Suprapubic skin (tissue), 4 donors: Measurements from ENCODE around the gene PNLIPRP3.

Experiments
- EP300 ChIP-seq: sonication (generic); formaldehyde crosslinking; IDR thresholded peaks from one replicate; pipeline ENCODE4 v1.6.1; 2017; ENCODE audit warnings: antibody characterized with exemption
- POLR2A ChIP-seq, 2 donors: fragments of 450-650 bp; IDR thresholded peaks; one replicate each; pipeline ENCODE4 v1.6.1; 2017; ENCODE audit warnings: antibody characterized with exemption in 2 of 2, mild to moderate bottlenecking in 2 of 2, moderate library complexity in 2 of 2
- POLR2AphosphoS5 ChIP-seq, 3 donors: sonication (generic); formaldehyde crosslinking; IDR thresholded peaks; one replicate each; pipeline ENCODE4 v1.6.1; 2017; ENCODE audit warnings: antibody characterized with exemption in 3 of 3
- TF ChIP-seq, protein P1 (sequence below), 2 donors: fragments of 200-600 bp in 1 of 2; fragments of 450-650 bp in 1 of 2; sonication (generic) in 1 of 2; IDR thresholded peaks; one replicate each; pipeline ENCODE4 v1.5.1; 2016 to 2019; ENCODE audit warnings: antibody characterized with exemption in 2 of 2, mild to moderate bottlenecking in 1 of 2, moderate library complexity in 1 of 2

DNA sequence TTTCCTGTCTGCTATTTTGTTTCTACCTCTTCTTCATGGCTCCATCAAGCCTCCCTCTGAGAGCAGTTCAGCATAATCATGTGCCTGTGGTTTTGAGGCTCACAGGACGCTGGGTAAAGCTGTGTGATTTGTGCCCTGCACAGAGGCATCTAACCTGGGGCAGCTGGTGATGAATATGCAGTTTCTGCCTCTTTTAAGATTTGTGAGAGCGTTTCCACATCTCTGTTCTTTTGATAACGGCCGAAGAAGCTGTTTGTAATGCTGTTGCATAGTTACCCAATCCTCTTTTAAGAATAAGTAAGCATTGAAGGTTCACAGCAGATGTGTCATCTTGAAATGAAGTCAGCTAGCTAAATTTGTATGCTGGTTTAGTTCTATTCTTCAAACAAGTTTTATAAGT is 45.2 kb downstream of the PNLIPRP3 start:
- no peak for TF ChIP-seq POLR2A (IDR thresholded peaks at IDR 0.05)
- TF ChIP-seq EP300: no peak
- TF ChIP-seq, protein P1, sequence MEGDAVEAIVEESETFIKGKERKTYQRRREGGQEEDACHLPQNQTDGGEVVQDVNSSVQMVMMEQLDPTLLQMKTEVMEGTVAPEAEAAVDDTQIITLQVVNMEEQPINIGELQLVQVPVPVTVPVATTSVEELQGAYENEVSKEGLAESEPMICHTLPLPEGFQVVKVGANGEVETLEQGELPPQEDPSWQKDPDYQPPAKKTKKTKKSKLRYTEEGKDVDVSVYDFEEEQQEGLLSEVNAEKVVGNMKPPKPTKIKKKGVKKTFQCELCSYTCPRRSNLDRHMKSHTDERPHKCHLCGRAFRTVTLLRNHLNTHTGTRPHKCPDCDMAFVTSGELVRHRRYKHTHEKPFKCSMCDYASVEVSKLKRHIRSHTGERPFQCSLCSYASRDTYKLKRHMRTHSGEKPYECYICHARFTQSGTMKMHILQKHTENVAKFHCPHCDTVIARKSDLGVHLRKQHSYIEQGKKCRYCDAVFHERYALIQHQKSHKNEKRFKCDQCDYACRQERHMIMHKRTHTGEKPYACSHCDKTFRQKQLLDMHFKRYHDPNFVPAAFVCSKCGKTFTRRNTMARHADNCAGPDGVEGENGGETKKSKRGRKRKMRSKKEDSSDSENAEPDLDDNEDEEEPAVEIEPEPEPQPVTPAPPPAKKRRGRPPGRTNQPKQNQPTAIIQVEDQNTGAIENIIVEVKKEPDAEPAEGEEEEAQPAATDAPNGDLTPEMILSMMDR (IDR thresholded peaks at IDR 0.05): no peak
- no peak for TF ChIP-seq POLR2AphosphoS5 (IDR thresholded peaks at IDR 0.05)
